IMR-90 (cell line): ENCODE data around the gene EXOC4. TPM values are rescaled to one million over a fixed set of nuclear protein-coding genes. Genes with fewer than 3 reads are reported as not detected.

Experiments
- ATAC-seq: fragments of 200-7000 bp; cut with Tn5 transposase; 2 replicates; pipeline ENCODE4 v1.9.1; 2020; ENCODE audit warnings: low read depth, mild to moderate bottlenecking, moderate library complexity
- BruUV-seq: library from RNA; stranded (reverse); fragments of 400-500 nt; replicated peaks from 2 replicates; lab custom pipeline; 2021; lab: Mats Ljungman, UMichigan
- CTCF ChIA-PET: fragments of 300-600 bp; formaldehyde crosslinking; extraction: SDS; loops from one replicate; lab custom pipeline; 2021; ENCODE audit warnings: antibody characterized with exemption; lab: Yijun Ruan, JAX
- POLR2A ChIA-PET: fragments of 300-600 bp; sonication (Branson Sonifier 250); formaldehyde crosslinking; loops from one replicate; lab custom pipeline; 2022; ENCODE audit warnings: antibody characterized with exemption; ENCODE audit not compliant: unreplicated experiment; lab: Charles Lee
- DNase-seq: peaks from one replicate; pipeline ENCODE4 v3.0.0; 2013
- H2AFZ ChIP-seq: replicated peaks from 2 replicates; pipeline ENCODE3; 2013; ENCODE audit warnings: low read length, mild to moderate bottlenecking; ENCODE audit not compliant: poor library complexity
- H2AK5ac ChIP-seq: 2 replicates; pipeline ENCODE4 v1.6.1; 2013; ENCODE audit warnings: low read depth, low read length, inconsistent platforms
- H2AK9ac ChIP-seq: replicated peaks from 2 replicates; pipeline ENCODE3; 2013; ENCODE audit warnings: mild to moderate bottlenecking, low read depth, low read length, moderate library complexity; ENCODE audit not compliant: poor library complexity
- H2BK120ac ChIP-seq: 2 replicates; pipeline ENCODE4 v1.6.1; 2013; ENCODE audit warnings: low read depth, low read length, inconsistent platforms
- H2BK15ac ChIP-seq: 3 replicates; pipeline ENCODE4 v1.6.1; 2013; ENCODE audit warnings: low read depth, low read length, inconsistent platforms
- H2BK20ac ChIP-seq: 2 replicates; pipeline ENCODE4 v1.6.1; 2013; ENCODE audit warnings: low read depth, mild to moderate bottlenecking, inconsistent platforms, low read length, moderate library complexity
- H2BK5ac ChIP-seq: 2 replicates; pipeline ENCODE4 v1.6.1; 2013; ENCODE audit warnings: mild to moderate bottlenecking, low read depth, low read length, inconsistent platforms; ENCODE audit not compliant: poor library complexity, severe bottlenecking
- H3K14ac ChIP-seq: replicated peaks from 2 replicates; pipeline ENCODE4 v1.6.1; 2013; ENCODE audit warnings: low read depth, low read length, inconsistent platforms
- H3K18ac ChIP-seq: 2 replicates; pipeline ENCODE4 v1.6.1; 2013; ENCODE audit warnings: low read depth, low read length, control low read depth
- H3K23ac ChIP-seq: 2 replicates; pipeline ENCODE4 v1.6.1; 2013; ENCODE audit warnings: low read depth, low read length, inconsistent platforms
- H3K27ac ChIP-seq: 2 replicates; pipeline ENCODE4 v1.5.1; 2013; ENCODE audit warnings: mild to moderate bottlenecking, control low read depth, low read length; ENCODE audit not compliant: insufficient read depth
- H3K27me3 ChIP-seq: 2 replicates; pipeline ENCODE4 v1.6.1; 2013; ENCODE audit warnings: low read length; ENCODE audit not compliant: control insufficient read depth, insufficient read depth
- H3K36me3 ChIP-seq: 2 replicates; pipeline ENCODE4 v1.6.1; 2013; ENCODE audit warnings: low read length, mixed read lengths; ENCODE audit not compliant: control insufficient read depth, insufficient read depth
- H3K4ac ChIP-seq: 2 replicates; pipeline ENCODE4 v1.6.1; 2013; ENCODE audit warnings: low read depth, low read length, inconsistent platforms
- H3K4me1 ChIP-seq: 2 replicates; pipeline ENCODE4 v1.6.1; 2013; ENCODE audit warnings: low read length, mixed read lengths; ENCODE audit not compliant: control insufficient read depth, insufficient read depth
- H3K4me2 ChIP-seq: 2 replicates; pipeline ENCODE4 v1.6.1; 2013; ENCODE audit warnings: low read depth, mild to moderate bottlenecking, control low read depth, low read length, moderate library complexity
- H3K4me3 ChIP-seq: 2 replicates; pipeline ENCODE4 v1.5.1; 2013; ENCODE audit warnings: low read depth, mild to moderate bottlenecking, control low read depth, low read length, moderate library complexity; ENCODE audit not compliant: insufficient read depth
- H3K56ac ChIP-seq: 2 replicates; pipeline ENCODE4 v1.6.1; 2013; ENCODE audit warnings: low read length, inconsistent platforms; ENCODE audit not compliant: insufficient read depth; ENCODE audit errors: extremely low read depth
- H3K79me1 ChIP-seq, 2 experiments: 2 replicates each; pipeline ENCODE4 v1.6.1; 2013; ENCODE audit warnings: low read length in 2 of 2, inconsistent platforms in 1 of 2, low read depth in 1 of 2
- H3K9ac ChIP-seq: 2 replicates; pipeline ENCODE4 v1.6.1; 2013; ENCODE audit warnings: low read depth, low read length, control low read depth
- H3K9me1 ChIP-seq: 2 replicates; pipeline ENCODE4 v1.6.1; 2013; ENCODE audit warnings: low read length, inconsistent platforms; ENCODE audit not compliant: insufficient read depth
- H3K9me3 ChIP-seq: 2 replicates; pipeline ENCODE4 v1.6.1; 2013; ENCODE audit warnings: low read length; ENCODE audit not compliant: control insufficient read depth, insufficient read depth
- H4K20me1 ChIP-seq: 2 replicates; pipeline ENCODE4 v1.6.1; 2013; ENCODE audit warnings: low read length, inconsistent platforms; ENCODE audit not compliant: insufficient read depth
- H4K5ac ChIP-seq: 2 replicates; pipeline ENCODE4 v1.6.1; 2013; ENCODE audit warnings: mild to moderate bottlenecking, low read depth, low read length, control low read depth
- H4K8ac ChIP-seq, 2 experiments: 2 replicates each; pipeline ENCODE4 v1.6.1; 2013; ENCODE audit warnings: low read depth in 2 of 2, low read length in 2 of 2, control low read depth in 1 of 2, inconsistent platforms in 1 of 2
- H4K91ac ChIP-seq: 2 replicates; pipeline ENCODE4 v1.6.1; 2013; ENCODE audit warnings: low read depth, low read length, inconsistent platforms; ENCODE audit not compliant: insufficient read depth
- BHLHE40 ChIP-seq: fragments of 150-350 bp; IDR thresholded peaks from 2 replicates; pipeline ENCODE4 v1.6.1; 2016; ENCODE audit warnings: mild to moderate bottlenecking, low read depth, low read length
- CEBPB ChIP-seq: IDR thresholded peaks from 2 replicates; pipeline ENCODE4 v1.6.1; 2012; ENCODE audit warnings: low read depth, low read length, improper control_type of control experiment
- FOS ChIP-seq: fragments of 150-350 bp; IDR thresholded peaks from 2 replicates; pipeline ENCODE4 v1.6.1; 2016; ENCODE audit warnings: low read depth, low read length
- MAZ ChIP-seq: IDR thresholded peaks from 2 replicates; pipeline ENCODE4 v1.6.1; 2012; ENCODE audit warnings: low read depth, mild to moderate bottlenecking, low read length, improper control_type of control experiment, moderate library complexity, borderline replicate concordance
- RAD21 ChIP-seq: IDR thresholded peaks from 2 replicates; pipeline ENCODE4 v1.6.1; 2012; ENCODE audit warnings: low read length, improper control_type of control experiment
- RCOR1 ChIP-seq: IDR thresholded peaks from 2 replicates; pipeline ENCODE4 v1.6.1; 2012; ENCODE audit warnings: mild to moderate bottlenecking, low read length, improper control_type of control experiment; ENCODE audit not compliant: insufficient replicate concordance
- RFX5 ChIP-seq: IDR thresholded peaks from 2 replicates; pipeline ENCODE4 v1.8.0; 2012; ENCODE audit warnings: low read depth, mild to moderate bottlenecking, low read length, moderate library complexity
- SMC3 ChIP-seq: fragments of 150-350 bp; IDR thresholded peaks from 2 replicates; pipeline ENCODE4 v1.6.1; 2016; ENCODE audit warnings: low read depth, mild to moderate bottlenecking, antibody characterized with exemption, low read length, moderate library complexity
- USF2 ChIP-seq: fragments of 150-350 bp; IDR thresholded peaks from 2 replicates; pipeline ENCODE4 v1.6.1; 2017; ENCODE audit warnings: mild to moderate bottlenecking, antibody characterized with exemption, low read length, low read depth
- dilution Hi-C: fragments of 300-500 bp; cut with HindIII; formaldehyde crosslinking; loops from one replicate; pipeline ENCODE4 v1.14.3; 2018; ENCODE audit warnings: low sequenced_read_pairs; ENCODE audit not compliant: unreplicated experiment
- in situ Hi-C: fragments of 300-500 bp; cut with MboI; formaldehyde crosslinking; loops from 3 replicates; pipeline ENCODE4 v1.14.3; 2019; ENCODE audit warnings: low sequenced_read_pairs, inconsistent platforms, mixed read lengths
- intact Hi-C: fragments of 100-400 bp; cut with micrococcal nuclease; formaldehyde crosslinking; loops from 2 replicates; pipeline ENCODE4 v1.10.0; 2022
- polyA plus RNA-seq, 3 experiments: library from polyadenylated mRNA; depleted of rRNA; stranded (reverse); fragments of >200 nt; gene quantifications; 2 replicates each; pipeline ENCODE4 v1.2.3, GENCODE V29; 2012; ENCODE audit warnings: low replicate concordance in 1 of 3
- total RNA-seq: library from RNA; depleted of rRNA; stranded (reverse); fragments of >200 nt; gene quantifications from 2 replicates; pipeline ENCODE4 v1.2.3, GENCODE V29; 2012
- TF ChIP-seq, protein P1 (sequence below): fragments of 150-350 bp; IDR thresholded peaks from 2 replicates; pipeline ENCODE4 v1.6.1; 2016; ENCODE audit warnings: low read depth, mild to moderate bottlenecking, low read length, moderate library complexity, borderline replicate concordance
- TF ChIP-seq, protein P2 (sequence below): conservative IDR thresholded peaks from 2 replicates; pipeline ENCODE4 v1.5.1; 2012; ENCODE audit warnings: mild to moderate bottlenecking, low read depth, low read length, improper control_type of control experiment

Gene EXOC4
- total and polyA plus RNA-seq, 2 of the 4 experiments (the other 2 are of a cell fraction), result 25.4 to 94.6 TPM

GRCh38 chr7:133854739-133855138 lies 601.9 kb downstream of the EXOC4 start:
- Histone ChIP-seq H3K9ac (no peak overlapping the region), H3K23ac (no peak overlapping the region), H2AK5ac (no peak overlapping the region), H2BK20ac (no peak overlapping the region), H3K14ac (no peak overlapping the region), H2AK9ac (no peak overlapping the region), H3K4me2 (no peak overlapping the region), H3K27ac (no peak overlapping the region), H3K18ac (no peak overlapping the region), H2BK120ac (0 out of 2 replicates have a peak overlapping the region, but pooled peaks have one; percentile 53), H2AFZ (no peak overlapping the region), H3K4ac (peak overlapping the region; percentile 19; the same call in 1 of the 2 replicates), H3K4me1 (peaks cover 9% of the 10 kb centered on the region), H3K36me3 (no peaks in the 10 kb centered on the region), H3K79me1 (0 out of 4 replicates have a peak, but pooled peaks cover 0 to 4% of the 10 kb centered on the region in 2 experiments), H3K27me3 (no peaks in the 10 kb centered on the region), H3K4me3 (no peak overlapping the region), H4K20me1 (no peaks in the 10 kb centered on the region), H3K9me1 (peaks cover 10% of the 10 kb centered on the region), H4K91ac (no peak overlapping the region), H2BK5ac (no peak overlapping the region), H4K5ac (no peak overlapping the region), H2BK15ac (no peak overlapping the region), H3K56ac (no peak overlapping the region), H3K9me3 (no peaks in the 10 kb centered on the region), H4K8ac (no peak overlapping the region)
- dilution Hi-C loops, result no loop called here
- intact Hi-C loops, result loop anchor here (5.0 to 10.0 kb wide), 5 partner anchors 112 to 600 kb away; partner anchors contain the start of gene EXOC4
- CTCF ChIA-PET, result interaction anchor here (0.6 to 1.2 kb wide), 11 partner anchors 11 to 784 kb away, joined by 3 to 6 read pairs (median 3); no protein-coding TSS in a partner anchor
- DNase-seq (peak; percentile 76), ATAC-seq (peak; percentile 35)
- in situ Hi-C loops, result no loop called here
- no TSS peak for BruUV-seq
- POLR2A ChIA-PET, result no interaction called here
- no peak for TF ChIP-seq BHLHE40
- TF ChIP-seq, protein P1, sequence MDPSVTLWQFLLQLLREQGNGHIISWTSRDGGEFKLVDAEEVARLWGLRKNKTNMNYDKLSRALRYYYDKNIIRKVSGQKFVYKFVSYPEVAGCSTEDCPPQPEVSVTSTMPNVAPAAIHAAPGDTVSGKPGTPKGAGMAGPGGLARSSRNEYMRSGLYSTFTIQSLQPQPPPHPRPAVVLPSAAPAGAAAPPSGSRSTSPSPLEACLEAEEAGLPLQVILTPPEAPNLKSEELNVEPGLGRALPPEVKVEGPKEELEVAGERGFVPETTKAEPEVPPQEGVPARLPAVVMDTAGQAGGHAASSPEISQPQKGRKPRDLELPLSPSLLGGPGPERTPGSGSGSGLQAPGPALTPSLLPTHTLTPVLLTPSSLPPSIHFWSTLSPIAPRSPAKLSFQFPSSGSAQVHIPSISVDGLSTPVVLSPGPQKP, result no peak
- TF ChIP-seq FOS, result no peak
- TF ChIP-seq RFX5, result no peak
- no peak for TF ChIP-seq CEBPB
- no peak for TF ChIP-seq MAZ
- peak; percentile 53 for TF ChIP-seq RAD21
- no peak for TF ChIP-seq RCOR1
- TF ChIP-seq USF2, result no peak
- TF ChIP-seq SMC3, result peak; percentile 36
- TF ChIP-seq, protein P2, sequence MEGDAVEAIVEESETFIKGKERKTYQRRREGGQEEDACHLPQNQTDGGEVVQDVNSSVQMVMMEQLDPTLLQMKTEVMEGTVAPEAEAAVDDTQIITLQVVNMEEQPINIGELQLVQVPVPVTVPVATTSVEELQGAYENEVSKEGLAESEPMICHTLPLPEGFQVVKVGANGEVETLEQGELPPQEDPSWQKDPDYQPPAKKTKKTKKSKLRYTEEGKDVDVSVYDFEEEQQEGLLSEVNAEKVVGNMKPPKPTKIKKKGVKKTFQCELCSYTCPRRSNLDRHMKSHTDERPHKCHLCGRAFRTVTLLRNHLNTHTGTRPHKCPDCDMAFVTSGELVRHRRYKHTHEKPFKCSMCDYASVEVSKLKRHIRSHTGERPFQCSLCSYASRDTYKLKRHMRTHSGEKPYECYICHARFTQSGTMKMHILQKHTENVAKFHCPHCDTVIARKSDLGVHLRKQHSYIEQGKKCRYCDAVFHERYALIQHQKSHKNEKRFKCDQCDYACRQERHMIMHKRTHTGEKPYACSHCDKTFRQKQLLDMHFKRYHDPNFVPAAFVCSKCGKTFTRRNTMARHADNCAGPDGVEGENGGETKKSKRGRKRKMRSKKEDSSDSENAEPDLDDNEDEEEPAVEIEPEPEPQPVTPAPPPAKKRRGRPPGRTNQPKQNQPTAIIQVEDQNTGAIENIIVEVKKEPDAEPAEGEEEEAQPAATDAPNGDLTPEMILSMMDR, result peak; percentile 53
